NCI-H1048 (cell line): Measurements from ENCODE around the gene SUMO4.
"Not testable (repeated sequence)": the region's sequence is repeated elsewhere in the genome, so short reads cannot be mapped to it uniquely, and the experiment has no call there.

Experiments
- DNase-seq: peaks from one replicate; lab custom pipeline; 2025; lab: John Stamatoyannopoulos, UW

SUMO4 gene

GRCh38 chr6:149431905-149432775, 32.1 kb downstream of the SUMO4 start:
- DNase-seq = peak; percentile 56

- DNase-seq = no peak
These were observed 33.3 kb downstream of the SUMO4 start for GRCh38 chr6:149433405-149433804.

- DNase-seq = no peak
These were observed 33.8 kb downstream of the SUMO4 start for GRCh38 chr6:149433881-149434280.

- no peak for DNase-seq
These were observed 36.0 kb downstream of the SUMO4 start for GRCh38 chr6:149435919-149436586.

DNA sequence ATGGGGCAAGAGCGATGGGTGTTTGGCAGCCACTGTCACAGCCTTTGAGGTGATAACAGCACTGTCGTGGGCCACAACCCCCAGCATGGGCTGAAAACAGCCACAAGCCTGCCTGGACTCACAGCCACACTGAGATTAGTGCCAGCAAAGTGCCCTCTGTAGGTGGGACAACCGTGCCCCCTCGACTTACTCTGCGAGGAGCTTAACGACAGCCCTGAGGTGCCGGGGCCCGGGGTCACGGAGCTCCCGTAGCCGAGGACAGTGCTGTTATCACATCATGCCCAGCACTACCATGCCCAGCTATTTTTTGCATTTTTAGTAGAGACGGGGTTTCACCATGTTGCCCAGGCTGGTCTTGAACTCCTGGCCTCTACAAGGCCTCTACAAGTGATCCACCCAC, 36.6 kb downstream of the SUMO4 start:
- no peak for DNase-seq

GRCh38 chr6:149437212-149437611, 37.1 kb downstream of the SUMO4 start:
- DNase-seq = no peak

DNA sequence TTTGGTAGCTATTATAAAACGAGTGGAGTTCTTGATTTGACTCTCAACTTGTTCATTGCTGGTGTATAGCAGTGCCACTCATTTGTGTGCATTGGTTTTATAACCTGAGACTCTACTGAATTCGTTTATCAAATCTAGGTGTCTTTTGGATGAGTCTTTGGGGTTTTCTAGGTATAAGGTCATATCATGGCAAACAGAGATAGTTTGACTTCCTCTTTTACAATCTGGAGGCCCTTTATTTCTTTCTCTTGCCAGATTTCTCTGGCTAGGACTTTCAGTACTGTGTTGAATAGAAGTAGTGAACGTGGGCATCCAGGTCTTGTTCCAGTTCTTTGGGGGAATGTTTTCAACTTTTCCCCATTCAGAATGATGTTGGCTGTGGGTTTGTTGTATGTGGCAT, 38.8 kb downstream of the SUMO4 start:
- no peak for DNase-seq

DNA sequence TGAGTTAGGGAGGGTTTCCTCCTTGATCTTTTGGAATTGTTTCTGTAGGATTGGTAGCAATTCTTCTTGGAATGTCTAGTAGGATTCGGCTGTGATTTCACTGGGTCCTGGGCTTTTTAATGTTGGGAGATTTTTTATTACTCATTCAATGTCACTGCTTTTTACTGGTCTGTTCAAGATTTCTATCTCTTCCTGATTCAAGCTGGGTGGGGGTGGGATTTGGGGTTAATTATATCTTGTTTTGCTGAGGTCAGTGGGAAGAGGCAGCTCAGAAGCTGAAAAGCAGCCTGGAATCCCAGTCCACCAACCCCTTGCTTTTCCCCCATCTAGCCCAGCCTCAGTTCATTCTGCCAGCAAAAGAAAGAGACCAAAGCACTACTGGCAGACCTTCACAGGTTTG, 39.6 kb downstream of the SUMO4 start:
- DNase-seq = no peak

GRCh38 chr6:149440735-149441671, 40.9 kb downstream of the SUMO4 start:
- DNase-seq = no peak

DNA sequence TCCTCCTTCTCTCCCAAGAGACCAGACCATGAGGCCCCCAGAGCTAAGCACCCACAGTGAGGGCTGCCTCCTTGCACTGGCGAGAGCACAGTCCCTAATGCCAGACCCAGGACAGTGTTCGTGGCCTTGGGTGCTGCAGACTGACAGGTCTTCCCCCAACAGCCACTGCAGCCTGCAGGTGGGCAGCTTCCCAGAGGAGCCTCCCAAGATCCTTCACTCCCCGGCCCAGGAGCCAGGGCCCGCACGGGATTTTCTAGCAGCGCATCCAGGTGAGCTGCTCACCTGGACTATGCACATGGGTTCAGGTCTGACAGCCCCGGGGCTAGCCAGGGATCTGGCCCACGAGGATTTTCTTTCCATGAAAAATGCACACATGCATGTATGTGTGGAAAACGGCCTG, 41.7 kb downstream of the SUMO4 start:
- DNase-seq = no peak

DNA sequence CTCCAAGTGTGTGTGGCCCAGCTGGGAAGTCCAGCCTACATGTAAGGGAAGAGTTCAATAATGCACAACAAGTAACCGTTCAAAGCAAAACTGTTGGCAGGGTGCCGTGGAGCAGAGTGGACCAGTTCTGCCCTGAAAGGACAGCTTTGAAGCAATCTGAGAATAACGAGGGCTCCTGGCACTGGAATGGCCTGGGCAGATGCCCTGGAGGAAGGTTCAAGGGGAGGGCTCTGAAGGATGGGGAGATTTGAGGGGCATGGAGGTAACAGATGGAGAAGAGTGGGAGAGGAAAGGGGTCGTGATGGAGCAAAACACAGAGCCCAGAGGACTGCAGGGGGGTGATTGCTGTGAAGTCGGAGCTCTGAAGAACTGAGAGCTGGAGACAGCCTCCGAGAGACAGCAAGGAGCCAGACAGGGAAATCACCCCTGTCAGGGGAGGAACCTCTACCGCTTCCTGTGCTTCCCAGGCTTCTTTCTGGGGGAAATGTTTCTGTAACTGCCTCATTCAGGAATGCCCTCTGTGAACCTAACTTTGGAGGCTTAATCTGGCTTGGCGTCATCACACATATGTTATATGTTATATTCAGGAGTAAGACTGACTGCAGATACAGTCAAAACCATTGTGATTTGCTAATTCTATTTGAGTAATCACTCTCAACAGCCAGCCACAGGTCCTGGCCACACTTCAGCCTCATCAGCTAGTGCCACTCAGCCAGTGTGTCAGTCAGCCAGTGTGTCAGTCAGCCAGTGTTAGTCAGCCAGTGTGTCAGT, 43.5 kb downstream of the SUMO4 start:
- no peak for DNase-seq

- DNase-seq = not testable (repeated sequence)
These were observed 44.5 kb downstream of the SUMO4 start for GRCh38 chr6:149444360-149445094.

DNA sequence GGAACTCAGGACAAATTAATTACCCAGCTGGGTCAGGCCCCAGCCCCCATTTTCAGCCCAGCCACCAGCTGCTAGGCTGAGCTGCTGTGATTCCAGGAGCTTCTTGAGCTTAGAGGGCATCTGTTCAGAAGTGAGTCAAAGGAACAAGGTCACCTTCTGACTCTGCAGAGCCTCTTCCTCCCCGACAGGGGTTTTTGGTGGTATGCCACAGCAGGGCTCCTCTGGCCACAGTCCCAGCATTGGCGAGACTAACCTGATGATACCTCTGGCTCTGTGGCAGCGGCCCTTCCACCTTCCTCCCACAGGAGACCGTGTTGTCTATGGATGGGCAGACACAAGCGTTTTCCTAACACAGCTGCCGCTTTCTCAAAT, 45.0 kb downstream of the SUMO4 start:
- DNase-seq = no peak

- no peak for DNase-seq
These were observed 45.5 kb downstream of the SUMO4 start for GRCh38 chr6:149445573-149445972.

- DNase-seq = no peak
These were observed 46.8 kb downstream of the SUMO4 start for GRCh38 chr6:149446791-149447376.

DNA sequence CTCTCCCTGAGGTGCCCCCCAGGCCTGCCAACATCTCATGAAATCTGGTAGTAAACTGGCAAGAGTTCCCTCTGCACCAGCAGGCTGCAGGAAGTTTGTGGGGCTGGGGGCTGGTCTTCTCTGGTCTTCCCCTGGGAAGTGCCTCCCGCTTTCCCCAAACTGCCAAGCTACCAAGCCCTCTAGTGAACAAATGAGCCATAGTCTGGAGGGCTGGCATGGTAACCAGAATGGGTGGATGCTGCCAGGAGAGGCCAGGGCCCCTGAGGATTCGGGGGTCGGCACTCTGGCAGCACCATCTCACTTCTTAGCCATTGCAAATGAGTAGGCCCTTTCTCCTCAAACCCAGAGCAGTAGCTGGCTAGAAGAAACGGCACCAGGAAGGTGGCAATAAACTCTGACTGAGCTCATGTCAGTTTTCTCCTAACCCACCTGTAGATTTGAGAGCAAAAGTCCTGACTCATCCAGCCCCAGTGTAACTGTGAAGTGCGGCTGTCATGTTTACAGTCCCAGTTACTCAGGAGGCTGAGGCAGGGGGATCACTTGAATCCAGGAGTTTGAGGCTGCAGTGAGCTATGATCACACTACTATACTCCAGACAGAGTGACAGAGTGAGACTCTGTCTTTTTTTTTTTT, 48.9 kb downstream of the SUMO4 start:
- no peak for DNase-seq

DNA sequence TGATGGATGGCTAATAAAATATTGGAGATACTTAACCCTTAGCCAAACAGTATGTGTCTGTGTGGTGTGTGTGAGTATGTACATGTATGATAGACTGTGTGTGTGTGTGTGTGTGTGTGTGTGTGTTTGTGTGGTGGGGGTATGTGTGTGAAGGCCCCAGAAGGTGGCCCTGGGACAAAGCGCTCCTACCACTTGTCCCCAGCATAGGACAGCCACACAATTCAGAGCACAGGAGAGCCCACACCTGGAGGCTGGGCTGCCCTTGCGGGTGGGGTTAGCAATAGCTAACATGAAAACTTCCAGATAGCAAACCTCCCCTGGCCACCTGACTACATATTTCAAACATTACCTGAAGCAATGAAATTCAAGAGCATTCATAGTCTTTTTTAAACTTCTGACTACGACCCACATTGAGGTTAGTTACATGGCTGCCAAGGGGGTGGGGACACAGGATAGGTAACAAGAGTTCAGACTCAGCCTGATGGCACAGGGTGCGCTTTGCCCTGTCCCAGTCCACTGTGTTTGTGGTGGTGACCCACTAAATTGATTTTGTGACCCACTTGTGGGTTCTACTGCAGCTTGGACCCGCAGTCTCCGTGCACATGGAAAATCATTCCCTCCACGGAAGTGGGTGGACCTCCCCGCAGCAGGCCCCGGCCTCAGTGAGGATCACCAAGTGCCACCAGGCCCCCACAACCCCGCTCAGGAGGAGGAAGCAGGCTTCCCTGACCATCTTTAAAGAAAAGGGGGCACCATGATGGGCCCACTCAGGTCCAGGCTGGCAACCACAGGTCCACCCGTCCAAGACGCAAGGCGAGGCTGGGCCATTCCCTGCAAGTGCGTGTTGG, 50.0 kb downstream of the SUMO4 start:
- DNase-seq = no peak
